NT2/D1 (cell line): ENCODE data around the gene ZNF560.

Source experiments
- DNase-seq: peaks from one replicate; pipeline ENCODE4 v3.0.0-alpha.2; 2011; ENCODE audit warnings: low read depth, low spot score
- H3K27me3 ChIP-seq: 2 replicates; pipeline ENCODE4 v1.6.0; 2011; ENCODE audit warnings: mild to moderate bottlenecking; ENCODE audit not compliant: insufficient read length, insufficient read depth
- H3K36me3 ChIP-seq: 2 replicates; pipeline ENCODE4 v1.6.1; 2011; ENCODE audit warnings: mild to moderate bottlenecking, low read length, mixed read lengths; ENCODE audit not compliant: insufficient read depth, insufficient read length
- H3K4me1 ChIP-seq: 2 replicates; pipeline ENCODE4 v1.5.1; 2011; ENCODE audit not compliant: insufficient read depth, insufficient read length
- H3K4me3 ChIP-seq: 2 replicates; pipeline ENCODE4 v1.5.1; 2011; ENCODE audit warnings: low read depth; ENCODE audit not compliant: insufficient read length
- H3K9ac ChIP-seq: 2 replicates; pipeline ENCODE4 v1.6.0; 2011; ENCODE audit warnings: low read depth; ENCODE audit not compliant: insufficient read length
- H3K9me3 ChIP-seq: 2 replicates; pipeline ENCODE4 v1.5.1; 2011; ENCODE audit warnings: mild to moderate bottlenecking, low read length; ENCODE audit not compliant: insufficient read depth
- SUZ12 ChIP-seq: IDR thresholded peaks from 2 replicates; pipeline ENCODE4 v1.6.1; 2011; ENCODE audit not compliant: insufficient read length, insufficient read depth; ENCODE audit errors: extremely low read depth
- YY1 ChIP-seq: IDR thresholded peaks from 2 replicates; pipeline ENCODE4 v1.6.1; 2011; ENCODE audit not compliant: insufficient read length, insufficient read depth
- ZNF274 ChIP-seq: IDR thresholded peaks from 2 replicates; pipeline ENCODE4 v1.6.1; 2011; ENCODE audit warnings: mild to moderate bottlenecking, low read depth, low read length

Gene ZNF560

DNA sequence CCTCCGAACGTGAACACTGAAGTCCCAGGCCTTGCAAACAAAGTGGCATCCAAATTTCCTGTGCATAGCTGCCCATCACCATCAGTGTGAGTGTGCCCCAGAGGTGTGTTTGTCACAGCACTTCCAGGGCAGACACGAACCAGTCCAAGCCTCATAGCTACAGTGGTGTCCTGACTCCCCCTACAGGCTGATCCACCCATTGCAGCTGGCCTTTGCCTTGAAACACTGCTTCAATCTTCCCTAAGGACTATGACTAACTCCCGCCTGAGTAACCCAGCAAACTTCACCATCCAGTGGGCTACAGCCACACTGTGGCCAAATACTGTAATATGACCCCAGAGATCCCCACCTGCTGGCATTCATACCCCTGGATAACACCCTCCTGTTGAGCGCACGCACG, 66.9 kb downstream of the ZNF560 start:
- H3K9ac ChIP-seq, result no peak overlapping the region
- DNase-seq, result peak; percentile 51
- no peak for TF ChIP-seq SUZ12
- no peak for TF ChIP-seq YY1
- TF ChIP-seq ZNF274, result no peak
- peaks cover 59% of the 10 kb centered on the region for H3K36me3 ChIP-seq
- H3K4me3 ChIP-seq, result no peak overlapping the region
- H3K27me3 ChIP-seq, result no peaks in the 10 kb centered on the region
- H3K9me3 ChIP-seq, result no peaks in the 10 kb centered on the region
- no peaks in the 10 kb centered on the region for H3K4me1 ChIP-seq

DNA sequence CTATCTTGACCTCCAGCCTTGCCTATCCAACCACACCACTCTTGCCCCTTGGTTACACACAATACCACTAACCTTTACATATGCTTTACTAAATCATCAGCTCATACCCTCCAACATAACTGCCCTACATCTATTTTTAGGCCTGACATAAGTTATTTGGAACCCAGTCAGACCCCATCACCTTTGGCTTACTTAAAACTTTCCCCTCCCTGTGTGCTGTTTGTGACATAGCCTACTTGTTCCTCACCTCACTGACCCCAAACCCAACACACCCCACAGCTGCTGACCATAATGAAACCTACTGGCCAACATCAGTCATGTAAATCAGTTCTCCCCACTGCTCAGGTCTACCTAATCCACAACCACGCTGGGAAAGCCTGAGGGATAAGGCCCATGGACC, 68.0 kb downstream of the ZNF560 start:
- TF ChIP-seq ZNF274, result no peak
- TF ChIP-seq YY1, result no peak
- no peak for TF ChIP-seq SUZ12
- H3K9me3 ChIP-seq, result no peaks in the 10 kb centered on the region
- H3K27me3 ChIP-seq, result no peaks in the 10 kb centered on the region
- H3K4me3 ChIP-seq, result no peak overlapping the region
- H3K9ac ChIP-seq, result no peak overlapping the region
- H3K36me3 ChIP-seq, result peaks cover 67% of the 10 kb centered on the region
- no peaks in the 10 kb centered on the region for H3K4me1 ChIP-seq
- DNase-seq, result no peak

- Histone ChIP-seq H3K9me3 (no peaks in the 10 kb centered on the region), H3K27me3 (no peaks in the 10 kb centered on the region), H3K9ac (no peak overlapping the region), H3K4me1 (no peaks in the 10 kb centered on the region), H3K4me3 (no peak overlapping the region), H3K36me3 (peaks cover 77% of the 10 kb centered on the region)
- DNase-seq, result no peak
- TF ChIP-seq YY1 (no peak), SUZ12 (no peak), ZNF274 (no peak)
Observed at GRCh38 chr19:9427941-9428340, 70.5 kb downstream of the ZNF560 start.
